ENCODE data around the gene PKP3. TPM values are rescaled to one million over a fixed set of nuclear protein-coding genes. Genes with fewer than 3 reads are reported as not detected.

PKP3 gene
- total RNA-seq, 2 experiments from 2014 or later, result not detected

DNA sequence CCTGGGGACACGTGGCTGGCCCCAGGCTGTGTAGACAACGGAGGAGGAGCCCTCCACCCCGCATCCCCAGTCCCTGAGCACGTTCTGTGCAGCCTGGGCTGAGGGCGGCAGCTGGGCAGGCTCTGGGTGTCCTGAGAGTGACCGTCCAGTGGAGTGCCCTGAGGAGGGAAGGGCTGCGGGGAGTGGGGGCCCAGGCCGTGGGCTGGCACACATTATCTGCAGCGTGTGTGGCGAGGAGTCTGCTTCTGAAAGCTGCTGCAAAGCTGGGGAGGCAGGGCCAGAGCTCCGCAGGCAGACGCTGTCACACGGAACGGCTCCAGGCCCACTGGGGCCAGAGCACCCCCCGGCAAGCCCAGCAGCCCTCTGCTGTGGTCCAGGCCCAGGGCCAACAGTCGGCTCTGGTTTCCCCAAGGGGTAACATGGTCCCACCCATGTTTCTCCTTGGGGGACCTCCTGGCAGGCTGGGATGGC, 48.6 kb downstream of the PKP3 start:
- no peaks in the 10 kb centered on the region for H3K36me3 Mint-ChIP-seq
- no peak overlapping the region for H3K4me3 Mint-ChIP-seq
- no peak overlapping the region for H3K27ac Mint-ChIP-seq
- H3K4me1 Mint-ChIP-seq, result peaks cover 15% of the 10 kb centered on the region
- DNase-seq, result no peak
- H3K9me3 Mint-ChIP-seq, result no peaks in the 10 kb centered on the region
- no peaks in the 10 kb centered on the region for H3K27me3 Mint-ChIP-seq

DNA sequence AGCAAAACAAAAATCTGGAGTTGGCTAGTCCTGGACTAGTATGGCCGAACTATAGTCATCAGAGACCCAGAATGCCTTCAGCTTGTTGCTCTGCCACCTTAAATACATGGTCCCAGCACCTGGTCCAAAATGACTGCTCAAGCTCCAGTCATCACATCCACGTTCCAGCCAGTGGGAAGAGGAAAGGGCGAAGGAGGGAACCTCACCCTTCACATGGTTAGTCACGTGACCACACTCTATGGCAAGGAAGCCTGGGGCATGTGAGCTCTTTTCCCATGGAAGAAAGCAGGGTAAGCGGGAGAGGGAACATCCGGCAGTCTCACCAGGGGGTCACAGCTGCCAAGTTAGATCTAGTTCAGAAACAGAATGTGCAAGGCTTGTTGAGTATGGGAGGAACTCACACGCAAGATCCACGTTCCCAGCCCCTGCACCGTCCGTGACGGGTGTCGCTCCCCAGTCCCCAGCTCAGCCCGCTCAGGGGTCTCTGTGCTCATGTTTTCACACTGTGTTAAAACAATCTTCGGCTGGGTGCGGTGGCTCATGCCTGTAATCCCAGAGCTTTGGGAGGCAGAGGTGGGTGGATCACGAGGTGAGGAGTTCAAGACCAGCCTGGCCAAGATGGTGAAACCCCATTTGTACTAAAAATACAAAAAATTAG, 49.7 kb downstream of the PKP3 start:
- no peak overlapping the region for H3K4me3 Mint-ChIP-seq
- no peak for DNase-seq
- H3K27ac Mint-ChIP-seq, result no peak overlapping the region
- no peaks in the 10 kb centered on the region for H3K9me3 Mint-ChIP-seq
- H3K27me3 Mint-ChIP-seq, result no peaks in the 10 kb centered on the region
- no peaks in the 10 kb centered on the region for H3K36me3 Mint-ChIP-seq
- peaks cover 15% of the 10 kb centered on the region for H3K4me1 Mint-ChIP-seq

DNA sequence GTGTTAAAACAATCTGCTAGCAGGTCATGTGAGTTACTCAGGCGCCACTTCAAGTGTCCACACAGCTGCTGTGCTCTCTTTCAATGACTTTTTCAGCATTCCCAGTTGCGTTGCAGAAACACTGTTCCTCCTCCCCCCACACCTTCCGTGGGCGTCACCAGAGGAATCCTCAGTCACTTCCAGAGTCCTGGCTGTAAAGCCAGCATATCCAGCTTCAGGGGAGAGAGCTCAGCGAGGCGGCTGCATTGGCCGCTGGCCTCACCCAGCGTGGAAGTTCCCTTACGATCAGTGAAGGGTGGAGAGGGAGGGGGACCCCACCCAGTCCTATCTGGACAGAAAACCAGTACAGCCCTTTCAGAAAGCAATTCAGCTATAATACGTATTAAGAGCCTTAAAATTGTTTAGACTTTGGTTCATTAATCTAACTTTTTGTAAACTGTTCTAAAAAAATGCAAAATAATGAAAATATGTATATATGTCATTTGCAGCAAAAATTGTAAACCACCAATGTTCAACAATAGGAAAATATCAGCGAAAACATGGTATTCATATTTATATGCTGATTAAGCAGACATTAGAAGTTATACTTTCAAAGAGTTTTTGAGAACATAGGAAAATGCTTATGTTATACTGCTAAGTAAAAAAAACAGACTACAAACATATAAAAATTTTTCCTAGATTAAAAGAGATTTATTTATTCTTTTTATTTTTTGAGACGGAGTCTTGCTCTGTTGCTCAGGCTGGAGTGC, 50.6 kb downstream of the PKP3 start:
- DNase-seq, result no peak
- Mint-ChIP-seq H3K4me3 (no peak overlapping the region), H3K27me3 (no peaks in the 10 kb centered on the region), H3K27ac (no peak overlapping the region), H3K36me3 (no peaks in the 10 kb centered on the region), H3K4me1 (peaks cover 13% of the 10 kb centered on the region), H3K9me3 (no peaks in the 10 kb centered on the region)

DNA sequence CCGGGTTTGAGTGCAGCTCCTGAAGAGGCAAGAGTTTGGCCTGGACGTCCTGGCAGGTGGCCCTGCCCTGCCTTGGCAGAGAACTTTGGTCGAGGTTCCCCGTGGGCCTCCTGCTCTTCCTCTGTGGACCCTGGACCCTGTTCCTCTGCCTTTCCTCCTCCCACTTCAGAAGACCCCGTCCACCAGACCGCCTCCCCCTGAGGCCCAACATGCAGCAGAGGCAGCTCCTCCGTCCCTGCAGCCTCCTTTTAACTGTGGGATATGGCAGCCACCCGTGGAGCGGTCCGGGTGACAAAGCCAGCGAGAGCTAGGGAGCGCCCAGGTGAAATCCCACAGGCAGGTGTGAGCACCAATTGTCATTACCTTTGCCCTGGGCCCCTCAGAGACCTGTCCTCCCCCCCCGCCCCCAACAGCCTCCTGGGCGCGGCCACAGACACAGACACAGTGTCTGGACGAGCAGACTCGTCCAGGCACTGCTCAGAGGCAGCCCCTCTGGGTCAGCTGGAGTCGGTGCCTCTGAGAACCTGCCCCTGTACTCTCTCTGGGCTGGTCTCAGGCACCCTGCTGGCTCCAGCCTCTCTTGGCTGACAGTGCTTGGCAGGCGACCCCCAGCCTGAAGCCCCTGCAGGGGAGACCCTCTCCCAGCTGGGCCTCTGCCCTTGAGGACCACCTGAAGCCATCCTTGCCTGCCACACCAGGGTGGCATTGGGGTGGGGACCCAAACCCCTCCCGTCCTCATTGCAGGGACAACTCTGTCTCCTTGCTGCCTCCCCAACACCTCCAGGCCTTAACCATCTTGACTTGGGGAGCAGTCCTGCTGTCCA, 52.0 kb downstream of the PKP3 start:
- H3K27me3 Mint-ChIP-seq, result no peaks in the 10 kb centered on the region
- no peak for DNase-seq
- H3K4me3 Mint-ChIP-seq, result peak overlapping the region; percentile 10
- H3K9me3 Mint-ChIP-seq, result no peaks in the 10 kb centered on the region
- H3K36me3 Mint-ChIP-seq, result no peaks in the 10 kb centered on the region
- H3K4me1 Mint-ChIP-seq, result peaks cover 8% of the 10 kb centered on the region
- H3K27ac Mint-ChIP-seq, result no peak overlapping the region

DNA sequence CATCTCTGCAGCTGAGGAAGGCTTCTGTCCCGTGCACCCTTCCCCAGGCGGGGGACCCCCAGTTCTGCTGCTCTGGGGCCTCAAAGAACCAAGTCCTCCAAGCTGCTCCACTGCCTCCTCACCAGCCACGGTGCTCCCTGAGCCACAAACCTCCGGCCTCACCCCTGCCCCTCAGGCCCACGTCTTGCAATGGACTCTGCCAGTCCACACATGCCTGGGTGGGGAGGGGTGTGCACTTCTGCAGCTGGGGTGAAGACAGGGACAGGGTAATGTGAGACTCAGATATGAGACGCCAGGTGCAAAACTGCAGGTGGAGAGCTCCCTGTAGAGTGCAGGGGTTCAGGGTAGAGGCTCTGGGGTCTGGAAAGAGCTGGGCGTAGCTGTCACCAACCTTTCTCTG, 52.9 kb downstream of the PKP3 start:
- DNase-seq, result no peak
- H3K4me1 Mint-ChIP-seq, result peaks cover 14% of the 10 kb centered on the region
- H3K27ac Mint-ChIP-seq, result peak overlapping the region; percentile 69
- H3K36me3 Mint-ChIP-seq, result peaks cover 6% of the 10 kb centered on the region
- H3K9me3 Mint-ChIP-seq, result no peaks in the 10 kb centered on the region
- H3K27me3 Mint-ChIP-seq, result no peaks in the 10 kb centered on the region
- no peak overlapping the region for H3K4me3 Mint-ChIP-seq

GRCh38 chr11:447923-448731, 54.1 kb downstream of the PKP3 start:
- Mint-ChIP-seq H3K4me1 (peaks cover 14% of the 10 kb centered on the region), H3K4me3 (peak overlapping the region; percentile 89), H3K36me3 (peaks cover 6% of the 10 kb centered on the region), H3K9me3 (no peaks in the 10 kb centered on the region), H3K27me3 (no peaks in the 10 kb centered on the region), H3K27ac (peak overlapping the region; percentile 93)
- peak; percentile 98 for DNase-seq

- no peaks in the 10 kb centered on the region for H3K27me3 Mint-ChIP-seq
Measured at GRCh38 chr11:449889-450808, 56.1 kb downstream of the PKP3 start, which contains the start of gene PTDSS2. PTDSS2 (plus strand) TSS chr11:450279; CDS start chr11:450456, 177 bp downstream.

DNA sequence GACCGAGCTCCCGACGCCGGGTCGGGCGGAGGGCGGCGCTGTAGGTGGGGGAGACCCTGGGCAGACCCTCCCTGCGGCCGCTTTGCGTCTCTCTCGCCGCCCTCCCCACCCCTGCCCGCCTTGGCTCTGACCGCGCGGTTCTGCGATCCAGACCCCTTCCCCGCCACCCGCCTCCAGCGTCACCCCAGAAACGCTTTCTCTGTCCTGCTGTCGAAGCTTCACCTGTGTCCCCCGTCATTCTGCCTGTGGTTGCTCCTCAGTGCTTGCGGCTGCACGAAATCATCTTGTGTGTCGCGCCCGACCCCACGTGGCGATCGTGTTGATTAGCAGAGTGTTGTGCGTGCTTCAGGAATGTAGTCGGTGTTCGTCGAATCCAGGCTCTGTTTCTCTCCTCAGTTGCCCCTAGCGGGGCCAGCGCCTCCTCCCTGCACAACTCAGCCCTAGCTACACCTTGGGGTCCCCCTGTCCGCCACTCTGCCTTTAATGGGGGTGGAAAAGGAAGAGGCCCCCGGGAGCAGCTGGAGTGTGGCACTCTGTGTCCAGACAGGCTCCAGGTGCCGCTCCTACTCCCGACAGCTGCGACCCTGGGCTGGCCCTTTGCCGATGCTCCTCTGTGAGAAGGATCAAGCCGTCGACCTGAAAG, 56.9 kb downstream of the PKP3 start:
- Mint-ChIP-seq H3K27ac (peak overlapping the region; percentile 87), H3K9me3 (no peaks in the 10 kb centered on the region), H3K4me1 (peaks cover 21% of the 10 kb centered on the region), H3K4me3 (peak overlapping the region; percentile 90), H3K27me3 (no peaks in the 10 kb centered on the region), H3K36me3 (peaks cover 13% of the 10 kb centered on the region)
- DNase-seq, result peak; percentile 75

More at GRCh38 chr11:449889-450808, 56.1 kb downstream of the PKP3 start, which contains the start of gene PTDSS2:
- Mint-ChIP-seq H3K4me1 (peaks cover 18% of the 10 kb centered on the region), H3K27ac (peak within 1 kb of the TSS; percentile 87), H3K4me3 (peak within 1 kb of the TSS; percentile 90), H3K36me3 (peaks cover 12% of the 10 kb centered on the region), H3K9me3 (no peaks in the 10 kb centered on the region)
- peak; percentile 95 for DNase-seq

DNA sequence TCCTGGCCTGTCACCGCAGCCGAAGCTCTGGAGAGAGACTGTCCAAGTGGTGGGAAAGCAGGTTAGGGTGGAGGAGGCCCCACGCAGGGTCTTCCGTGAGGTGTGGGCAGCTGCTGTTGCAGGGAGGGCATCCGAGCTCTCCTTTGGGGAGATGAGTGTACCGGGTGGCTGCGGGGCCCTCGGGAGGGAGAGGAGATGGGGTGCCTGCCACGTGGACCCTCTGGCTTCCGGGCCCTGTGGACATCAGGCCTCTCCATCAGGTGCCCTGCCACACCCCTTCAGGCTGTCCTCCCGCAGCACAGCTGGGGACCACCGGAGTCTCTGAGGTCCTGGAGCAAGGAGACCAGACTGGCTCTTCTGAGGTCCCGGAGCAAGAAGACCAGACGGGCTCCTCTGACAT, 57.7 kb downstream of the PKP3 start:
- Mint-ChIP-seq H3K9me3 (no peaks in the 10 kb centered on the region), H3K4me1 (peaks cover 29% of the 10 kb centered on the region), H3K27me3 (no peaks in the 10 kb centered on the region), H3K36me3 (peaks cover 19% of the 10 kb centered on the region), H3K4me3 (peak overlapping the region; percentile 90), H3K27ac (peak overlapping the region; percentile 87)
- DNase-seq, result no peak

GRCh38 chr11:452203-452744, 58.3 kb downstream of the PKP3 start:
- Mint-ChIP-seq H3K9me3 (no peaks in the 10 kb centered on the region), H3K27me3 (no peaks in the 10 kb centered on the region), H3K4me1 (peaks cover 34% of the 10 kb centered on the region), H3K36me3 (peaks cover 24% of the 10 kb centered on the region), H3K4me3 (no peak overlapping the region), H3K27ac (no peak overlapping the region)
- DNase-seq, result no peak

DNA sequence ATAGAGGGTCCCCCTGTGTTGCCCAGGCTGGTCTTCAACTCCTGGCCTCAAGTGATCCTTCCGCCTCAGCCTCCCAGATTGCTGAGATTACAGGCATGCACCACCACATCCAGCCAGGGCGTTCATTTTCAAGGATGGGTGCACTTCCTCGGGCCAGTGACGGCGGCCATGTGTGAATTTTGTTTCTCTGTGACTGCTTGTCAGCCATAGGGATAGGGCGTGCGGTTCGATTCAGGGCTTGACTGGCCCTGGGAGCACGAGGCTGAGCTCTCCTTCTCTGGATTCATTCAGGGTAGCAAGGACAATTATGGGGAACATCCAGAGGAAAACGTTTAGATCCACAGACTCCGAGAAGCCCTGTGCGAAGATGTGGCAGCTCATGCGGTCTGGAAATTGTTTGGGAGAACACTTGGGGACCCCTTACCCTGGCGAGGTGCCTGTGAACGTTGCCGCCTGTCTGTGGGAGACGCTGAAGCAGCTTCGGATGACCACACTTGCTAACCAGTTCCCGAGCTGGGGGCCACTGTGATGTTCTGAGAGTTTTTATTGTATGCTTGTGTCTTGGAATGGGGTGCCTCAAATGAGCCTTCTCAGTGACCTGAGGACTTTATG, 59.0 kb downstream of the PKP3 start:
- peaks cover 29% of the 10 kb centered on the region for H3K36me3 Mint-ChIP-seq
- no peak for DNase-seq
- no peaks in the 10 kb centered on the region for H3K9me3 Mint-ChIP-seq
- H3K27me3 Mint-ChIP-seq, result no peaks in the 10 kb centered on the region
- no peak overlapping the region for H3K4me3 Mint-ChIP-seq
- H3K4me1 Mint-ChIP-seq, result peaks cover 41% of the 10 kb centered on the region
- H3K27ac Mint-ChIP-seq, result no peak overlapping the region

DNA sequence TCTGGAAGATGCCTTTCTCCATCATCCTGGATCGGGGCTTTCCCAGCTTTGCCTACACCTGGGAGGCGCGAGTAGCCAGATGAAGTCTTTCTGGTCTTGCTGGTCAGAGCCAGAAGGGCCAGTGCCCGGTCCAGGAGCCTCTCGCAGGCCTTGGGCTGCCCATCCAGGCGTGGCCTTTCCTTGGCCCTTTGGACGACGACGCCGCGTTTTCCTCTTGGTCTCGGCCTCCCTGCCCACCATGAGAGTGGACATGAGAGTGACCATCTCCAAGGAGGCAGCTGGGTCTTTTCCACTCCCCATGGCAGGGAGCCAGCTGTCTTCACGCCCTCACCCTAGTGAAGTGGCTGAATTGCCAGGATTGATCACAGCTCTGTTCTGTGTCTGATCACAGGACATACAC, 59.6 kb downstream of the PKP3 start:
- no peaks in the 10 kb centered on the region for H3K9me3 Mint-ChIP-seq
- H3K4me1 Mint-ChIP-seq, result peaks cover 41% of the 10 kb centered on the region
- no peak overlapping the region for H3K4me3 Mint-ChIP-seq
- H3K27me3 Mint-ChIP-seq, result no peaks in the 10 kb centered on the region
- H3K27ac Mint-ChIP-seq, result no peak overlapping the region
- H3K36me3 Mint-ChIP-seq, result peaks cover 29% of the 10 kb centered on the region
- DNase-seq, result no peak

GRCh38 chr11:454043-454442, 60.0 kb downstream of the PKP3 start:
- Mint-ChIP-seq H3K4me3 (no peak overlapping the region), H3K9me3 (no peaks in the 10 kb centered on the region), H3K27ac (no peak overlapping the region), H3K4me1 (peaks cover 37% of the 10 kb centered on the region), H3K36me3 (peaks cover 29% of the 10 kb centered on the region), H3K27me3 (no peaks in the 10 kb centered on the region)
- DNase-seq, result no peak
